WTC11 (cell line): ENCODE results near the gene HTR4. TPM values are rescaled to one million over a fixed set of nuclear protein-coding genes. Genes with fewer than 3 reads are reported as not detected.

Experiments used
- ATAC-seq: fragments of 200-7000 bp; cut with Tn5 transposase; 2 replicates; pipeline ENCODE4 v1.10.0; 2021; ENCODE audit warnings: mild to moderate bottlenecking, moderate library complexity
- CTCF ChIA-PET: fragments of 300-600 bp; sonication (Branson Sonifier 250); formaldehyde crosslinking; loops from one replicate; lab custom pipeline; 2021; ENCODE audit warnings: antibody characterized with exemption; lab: Charles Lee
- POLR2A ChIA-PET: fragments of 350-600 bp; sonication (Branson Sonifier 250); formaldehyde crosslinking; loops from one replicate; lab custom pipeline; 2021; ENCODE audit warnings: antibody characterized with exemption; lab: Charles Lee
- DNase-seq: peaks from one replicate; pipeline ENCODE4 v3.0.0; 2021; ENCODE audit warnings: low spot score
- H3K27ac Mint-ChIP-seq: 2 replicates; pipeline ENCODE4 v1.8.0; 2021; ENCODE audit warnings: mixed read lengths
- H3K27me3 Mint-ChIP-seq: 2 replicates; pipeline ENCODE4 v1.8.0; 2021; ENCODE audit warnings: low read depth, mild to moderate bottlenecking, moderate library complexity, mixed read lengths
- H3K36me3 Mint-ChIP-seq: 2 replicates; pipeline ENCODE4 v1.8.0; 2021; ENCODE audit warnings: mixed read lengths
- H3K4me1 Mint-ChIP-seq: 2 replicates; pipeline ENCODE4 v1.8.0; 2022; ENCODE audit warnings: mixed read lengths
- H3K4me3 Mint-ChIP-seq: 2 replicates; pipeline ENCODE4 v1.8.0; 2021; ENCODE audit warnings: mild to moderate bottlenecking, moderate library complexity, mixed read lengths
- H3K9me3 Mint-ChIP-seq: 2 replicates; pipeline ENCODE4 v1.8.0; 2021; ENCODE audit warnings: mixed read lengths
- FOXP1 ChIP-seq: sonication (generic); formaldehyde crosslinking; IDR thresholded peaks from 2 replicates; pipeline ENCODE4 v1.8.0; 2022; ENCODE audit warnings: missing genetic modification reagents, mild to moderate bottlenecking, moderate library complexity, borderline replicate concordance
- GTF2I ChIP-seq: fragments of 250-450 bp; sonication (Bioruptor Pico); conservative IDR thresholded peaks from 2 replicates; pipeline ENCODE4 v1.4.0; 2021; ENCODE audit warnings: mild to moderate bottlenecking
- MXD4 ChIP-seq: fragments of 250-450 bp; sonication (Bioruptor Pico); IDR thresholded peaks from 2 replicates; pipeline ENCODE4 v1.8.0; 2021; ENCODE audit warnings: mild to moderate bottlenecking, moderate library complexity, borderline replicate concordance
- RORB ChIP-seq: fragments of 250-450 bp; sonication (Bioruptor Pico); IDR thresholded peaks from 2 replicates; pipeline ENCODE4 v1.9.0; 2021; ENCODE audit warnings: mild to moderate bottlenecking
- SMAD3 ChIP-seq: sonication (generic); formaldehyde crosslinking; IDR thresholded peaks from 2 replicates; pipeline ENCODE4 v1.8.0; 2022; ENCODE audit warnings: missing genetic modification reagents, mild to moderate bottlenecking, borderline replicate concordance
- TEAD4 ChIP-seq: sonication (generic); formaldehyde crosslinking; IDR thresholded peaks from 2 replicates; pipeline ENCODE4 v1.8.0; 2022; ENCODE audit warnings: mild to moderate bottlenecking, missing genetic modification reagents
- TP53 ChIP-seq: sonication (generic); formaldehyde crosslinking; IDR thresholded peaks from 2 replicates; pipeline ENCODE4 v1.8.1; 2023; ENCODE audit warnings: mild to moderate bottlenecking, missing genetic modification reagents
- ZNF219 ChIP-seq: sonication (generic); formaldehyde crosslinking; IDR thresholded peaks from 2 replicates; pipeline ENCODE4 v1.8.0; 2023; ENCODE audit warnings: missing genetic modification reagents, mild to moderate bottlenecking, borderline replicate concordance
- total RNA-seq: library from RNA; stranded (reverse); gene quantifications from 3 replicates; pipeline ENCODE4 v1.2.3, GENCODE V29; 2021
- TF ChIP-seq, protein P1 (sequence below): fragments of 250-450 bp; sonication (Bioruptor Pico); IDR thresholded peaks from 2 replicates; pipeline ENCODE4 v1.9.0; 2021; ENCODE audit warnings: mild to moderate bottlenecking
- TF ChIP-seq, protein P2 (sequence below): sonication (generic); formaldehyde crosslinking; IDR thresholded peaks from 2 replicates; pipeline ENCODE4 v1.8.1; 2022; ENCODE audit warnings: low read depth, missing genetic modification reagents, borderline replicate concordance
- TF ChIP-seq, protein P3 (sequence below): fragments of 250-450 bp; sonication (Bioruptor Pico); conservative IDR thresholded peaks from 2 replicates; pipeline ENCODE4 v1.9.0; 2021; ENCODE audit warnings: mild to moderate bottlenecking
- TF ChIP-seq, protein P4 (sequence below): fragments of 250-450 bp; sonication (Bioruptor Pico); IDR thresholded peaks from 2 replicates; pipeline ENCODE4 v1.8.0; 2021; ENCODE audit warnings: mild to moderate bottlenecking
- TF ChIP-seq, protein P5 (sequence below): sonication (generic); formaldehyde crosslinking; conservative IDR thresholded peaks from 2 replicates; pipeline ENCODE4 v1.8.1; 2022; ENCODE audit warnings: mild to moderate bottlenecking, missing genetic modification reagents
- TF ChIP-seq, protein P6 (sequence below): sonication (generic); formaldehyde crosslinking; IDR thresholded peaks from 2 replicates; pipeline ENCODE4 v1.8.1; 2022; ENCODE audit warnings: mild to moderate bottlenecking, moderate library complexity, missing genetic modification reagents
- TF ChIP-seq, protein P7 (sequence below): sonication (generic); formaldehyde crosslinking; IDR thresholded peaks from 2 replicates; pipeline ENCODE4 v1.8.0; 2023; ENCODE audit warnings: mild to moderate bottlenecking, missing genetic modification reagents
- TF ChIP-seq, protein P8 (sequence below): sonication (generic); formaldehyde crosslinking; IDR thresholded peaks from 2 replicates; pipeline ENCODE4 v1.8.0; 2023; ENCODE audit warnings: missing genetic modification reagents
- TF ChIP-seq, protein P9 (sequence below): sonication (generic); formaldehyde crosslinking; IDR thresholded peaks from 2 replicates; pipeline ENCODE4 v1.8.1; 2023; ENCODE audit warnings: mild to moderate bottlenecking, missing genetic modification reagents
- TF ChIP-seq, protein P10 (sequence below): fragments of 250-450 bp; sonication (Bioruptor Pico); IDR thresholded peaks from 2 replicates; pipeline ENCODE4 v1.9.0; 2021; ENCODE audit warnings: mild to moderate bottlenecking
- TF ChIP-seq, protein P11 (sequence below): fragments of 250-450 bp; sonication (Bioruptor Pico); IDR thresholded peaks from 2 replicates; pipeline ENCODE4 v1.9.0; 2021; ENCODE audit warnings: moderate library complexity, mild to moderate bottlenecking, inconsistent platforms, borderline replicate concordance

HTR4 gene
- total RNA-seq, 1 experiment from 2014 or later, result not detected

DNA sequence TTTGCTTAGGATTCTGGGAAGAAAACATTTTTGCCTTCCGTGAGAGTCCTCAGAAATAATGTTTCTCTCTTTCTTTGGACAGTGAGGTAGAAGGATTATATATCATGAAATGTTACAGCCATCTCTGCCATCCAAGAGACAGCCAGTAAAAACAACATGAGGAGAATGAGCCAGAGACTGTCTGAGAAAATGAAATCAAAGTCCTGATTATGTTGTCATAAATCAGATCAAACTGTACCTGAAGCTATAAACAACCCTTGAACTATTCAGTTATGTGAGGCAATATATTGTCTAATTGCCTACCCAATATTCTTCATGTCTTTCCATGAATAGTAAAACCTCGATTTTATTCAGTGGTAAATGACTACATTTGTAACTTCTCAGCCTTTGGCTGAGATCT, 9.2 kb upstream of the HTR4 start:
- no peak overlapping the region for H3K27ac Mint-ChIP-seq
- H3K4me3 Mint-ChIP-seq, result no peak overlapping the region
- H3K36me3 Mint-ChIP-seq, result no peaks in the 10 kb centered on the region
- ChIA-PET POLR2A (no interaction called here), CTCF (interaction anchor here (0.9 to 1.6 kb wide), 2 partner anchors 67 to 372 kb away, joined by 5 to 6 read pairs; no protein-coding TSS in a partner anchor)
- no peaks in the 10 kb centered on the region for H3K9me3 Mint-ChIP-seq
- DNase-seq (no peak), ATAC-seq (no peak)
- peaks cover 5% of the 10 kb centered on the region; the same call in 1 of the 2 replicates for H3K4me1 Mint-ChIP-seq
- no peaks in the 10 kb centered on the region for H3K27me3 Mint-ChIP-seq
- TF ChIP-seq, protein P1, sequence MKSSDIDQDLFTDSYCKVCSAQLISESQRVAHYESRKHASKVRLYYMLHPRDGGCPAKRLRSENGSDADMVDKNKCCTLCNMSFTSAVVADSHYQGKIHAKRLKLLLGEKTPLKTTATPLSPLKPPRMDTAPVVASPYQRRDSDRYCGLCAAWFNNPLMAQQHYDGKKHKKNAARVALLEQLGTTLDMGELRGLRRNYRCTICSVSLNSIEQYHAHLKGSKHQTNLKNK (CRISPR knock-in tag), result no peak
- TF ChIP-seq, protein P2, sequence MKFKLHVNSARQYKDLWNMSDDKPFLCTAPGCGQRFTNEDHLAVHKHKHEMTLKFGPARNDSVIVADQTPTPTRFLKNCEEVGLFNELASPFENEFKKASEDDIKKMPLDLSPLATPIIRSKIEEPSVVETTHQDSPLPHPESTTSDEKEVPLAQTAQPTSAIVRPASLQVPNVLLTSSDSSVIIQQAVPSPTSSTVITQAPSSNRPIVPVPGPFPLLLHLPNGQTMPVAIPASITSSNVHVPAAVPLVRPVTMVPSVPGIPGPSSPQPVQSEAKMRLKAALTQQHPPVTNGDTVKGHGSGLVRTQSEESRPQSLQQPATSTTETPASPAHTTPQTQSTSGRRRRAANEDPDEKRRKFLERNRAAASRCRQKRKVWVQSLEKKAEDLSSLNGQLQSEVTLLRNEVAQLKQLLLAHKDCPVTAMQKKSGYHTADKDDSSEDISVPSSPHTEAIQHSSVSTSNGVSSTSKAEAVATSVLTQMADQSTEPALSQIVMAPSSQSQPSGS (CRISPR knock-in tag), result no peak
- TF ChIP-seq RORB (CRISPR knock-in tag), result no peak
- TF ChIP-seq, all 79 proteins: peak for 0

DNA sequence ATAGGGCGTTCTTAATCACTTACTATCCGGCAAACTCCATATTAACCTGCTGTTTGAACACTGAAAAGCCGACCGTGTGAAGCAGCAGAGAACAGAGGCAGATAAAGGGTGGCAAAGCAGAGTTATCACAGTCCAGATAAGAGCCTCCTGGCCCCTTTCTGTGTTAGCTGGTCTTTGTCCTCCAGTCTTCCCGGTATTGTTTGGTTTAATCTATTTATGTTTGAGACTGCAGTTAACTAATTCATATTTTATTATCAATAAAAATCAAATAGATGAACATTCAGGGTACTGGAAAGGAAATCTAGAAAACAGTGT, 6.0 kb upstream of the HTR4 start:
- Mint-ChIP-seq H3K4me3 (no peak overlapping the region), H3K4me1 (peaks cover 5% of the 10 kb centered on the region; the same call in 1 of the 2 replicates), H3K27me3 (peaks cover 15% of the 10 kb centered on the region), H3K9me3 (no peaks in the 10 kb centered on the region), H3K36me3 (no peaks in the 10 kb centered on the region), H3K27ac (no peak overlapping the region)
- ChIA-PET CTCF (no interaction called here), POLR2A (no interaction called here)
- ATAC-seq, result no peak
- no peak for DNase-seq
- TF ChIP-seq MXD4 (CRISPR knock-in tag) (no peak), SMAD3 (no peak), TP53 (CRISPR knock-in tag) (no peak), GTF2I (no peak), FOXP1 (CRISPR knock-in tag) (no peak), ZNF219 (CRISPR knock-in tag) (no peak), TEAD4 (no peak)
- TF ChIP-seq, protein P3, sequence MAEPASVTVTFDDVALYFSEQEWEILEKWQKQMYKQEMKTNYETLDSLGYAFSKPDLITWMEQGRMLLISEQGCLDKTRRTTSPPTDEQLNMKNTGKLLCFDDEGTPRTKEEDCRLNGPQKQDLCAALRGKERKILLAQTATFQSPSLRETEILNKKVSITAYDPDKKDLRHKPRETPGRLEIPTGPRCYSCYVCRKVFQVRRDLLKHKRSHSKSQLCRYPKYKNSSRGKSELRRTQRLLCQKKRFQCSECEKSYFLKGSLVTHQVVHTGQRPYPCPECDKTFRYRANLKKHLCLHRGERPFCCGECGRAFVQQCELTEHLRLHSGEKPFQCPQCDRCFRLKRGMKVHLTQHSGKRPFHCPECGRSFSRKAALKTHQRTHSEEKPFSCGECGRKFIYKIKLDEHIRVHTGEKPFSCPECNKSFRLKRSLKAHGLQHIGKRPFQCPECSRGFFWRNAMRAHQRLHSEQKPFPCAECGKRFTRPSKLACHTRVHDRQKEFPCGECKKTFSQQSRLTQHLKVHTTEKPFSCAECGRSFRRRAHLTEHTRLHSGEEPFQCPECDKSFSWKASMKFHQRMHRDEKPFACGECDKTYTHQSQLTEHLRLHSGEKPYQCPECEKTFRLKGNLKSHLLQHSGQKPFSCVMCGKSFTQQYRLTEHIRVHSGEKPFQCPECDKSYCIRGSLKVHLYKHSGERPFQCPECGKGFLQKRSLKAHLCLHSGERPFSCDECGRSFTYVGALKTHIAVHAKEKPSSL (CRISPR knock-in tag), result no peak
- TF ChIP-seq, protein P4, sequence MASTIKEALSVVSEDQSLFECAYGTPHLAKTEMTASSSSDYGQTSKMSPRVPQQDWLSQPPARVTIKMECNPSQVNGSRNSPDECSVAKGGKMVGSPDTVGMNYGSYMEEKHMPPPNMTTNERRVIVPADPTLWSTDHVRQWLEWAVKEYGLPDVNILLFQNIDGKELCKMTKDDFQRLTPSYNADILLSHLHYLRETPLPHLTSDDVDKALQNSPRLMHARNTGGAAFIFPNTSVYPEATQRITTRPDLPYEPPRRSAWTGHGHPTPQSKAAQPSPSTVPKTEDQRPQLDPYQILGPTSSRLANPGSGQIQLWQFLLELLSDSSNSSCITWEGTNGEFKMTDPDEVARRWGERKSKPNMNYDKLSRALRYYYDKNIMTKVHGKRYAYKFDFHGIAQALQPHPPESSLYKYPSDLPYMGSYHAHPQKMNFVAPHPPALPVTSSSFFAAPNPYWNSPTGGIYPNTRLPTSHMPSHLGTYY (CRISPR knock-in tag), result no peak
- TF ChIP-seq, protein P5, sequence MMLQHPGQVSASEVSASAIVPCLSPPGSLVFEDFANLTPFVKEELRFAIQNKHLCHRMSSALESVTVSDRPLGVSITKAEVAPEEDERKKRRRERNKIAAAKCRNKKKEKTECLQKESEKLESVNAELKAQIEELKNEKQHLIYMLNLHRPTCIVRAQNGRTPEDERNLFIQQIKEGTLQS (CRISPR knock-in tag), result no peak
- TF ChIP-seq, protein P6, sequence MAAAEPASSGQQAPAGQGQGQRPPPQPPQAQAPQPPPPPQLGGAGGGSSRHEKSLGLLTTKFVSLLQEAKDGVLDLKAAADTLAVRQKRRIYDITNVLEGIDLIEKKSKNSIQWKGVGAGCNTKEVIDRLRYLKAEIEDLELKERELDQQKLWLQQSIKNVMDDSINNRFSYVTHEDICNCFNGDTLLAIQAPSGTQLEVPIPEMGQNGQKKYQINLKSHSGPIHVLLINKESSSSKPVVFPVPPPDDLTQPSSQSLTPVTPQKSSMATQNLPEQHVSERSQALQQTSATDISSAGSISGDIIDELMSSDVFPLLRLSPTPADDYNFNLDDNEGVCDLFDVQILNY (CRISPR knock-in tag), result no peak
- TF ChIP-seq, protein P7, sequence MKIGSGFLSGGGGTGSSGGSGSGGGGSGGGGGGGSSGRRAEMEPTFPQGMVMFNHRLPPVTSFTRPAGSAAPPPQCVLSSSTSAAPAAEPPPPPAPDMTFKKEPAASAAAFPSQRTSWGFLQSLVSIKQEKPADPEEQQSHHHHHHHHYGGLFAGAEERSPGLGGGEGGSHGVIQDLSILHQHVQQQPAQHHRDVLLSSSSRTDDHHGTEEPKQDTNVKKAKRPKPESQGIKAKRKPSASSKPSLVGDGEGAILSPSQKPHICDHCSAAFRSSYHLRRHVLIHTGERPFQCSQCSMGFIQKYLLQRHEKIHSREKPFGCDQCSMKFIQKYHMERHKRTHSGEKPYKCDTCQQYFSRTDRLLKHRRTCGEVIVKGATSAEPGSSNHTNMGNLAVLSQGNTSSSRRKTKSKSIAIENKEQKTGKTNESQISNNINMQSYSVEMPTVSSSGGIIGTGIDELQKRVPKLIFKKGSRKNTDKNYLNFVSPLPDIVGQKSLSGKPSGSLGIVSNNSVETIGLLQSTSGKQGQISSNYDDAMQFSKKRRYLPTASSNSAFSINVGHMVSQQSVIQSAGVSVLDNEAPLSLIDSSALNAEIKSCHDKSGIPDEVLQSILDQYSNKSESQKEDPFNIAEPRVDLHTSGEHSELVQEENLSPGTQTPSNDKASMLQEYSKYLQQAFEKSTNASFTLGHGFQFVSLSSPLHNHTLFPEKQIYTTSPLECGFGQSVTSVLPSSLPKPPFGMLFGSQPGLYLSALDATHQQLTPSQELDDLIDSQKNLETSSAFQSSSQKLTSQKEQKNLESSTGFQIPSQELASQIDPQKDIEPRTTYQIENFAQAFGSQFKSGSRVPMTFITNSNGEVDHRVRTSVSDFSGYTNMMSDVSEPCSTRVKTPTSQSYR (CRISPR knock-in tag), result no peak
- TF ChIP-seq, protein P8, sequence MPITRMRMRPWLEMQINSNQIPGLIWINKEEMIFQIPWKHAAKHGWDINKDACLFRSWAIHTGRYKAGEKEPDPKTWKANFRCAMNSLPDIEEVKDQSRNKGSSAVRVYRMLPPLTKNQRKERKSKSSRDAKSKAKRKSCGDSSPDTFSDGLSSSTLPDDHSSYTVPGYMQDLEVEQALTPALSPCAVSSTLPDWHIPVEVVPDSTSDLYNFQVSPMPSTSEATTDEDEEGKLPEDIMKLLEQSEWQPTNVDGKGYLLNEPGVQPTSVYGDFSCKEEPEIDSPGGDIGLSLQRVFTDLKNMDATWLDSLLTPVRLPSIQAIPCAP (CRISPR knock-in tag), result no peak
- TF ChIP-seq, protein P9, sequence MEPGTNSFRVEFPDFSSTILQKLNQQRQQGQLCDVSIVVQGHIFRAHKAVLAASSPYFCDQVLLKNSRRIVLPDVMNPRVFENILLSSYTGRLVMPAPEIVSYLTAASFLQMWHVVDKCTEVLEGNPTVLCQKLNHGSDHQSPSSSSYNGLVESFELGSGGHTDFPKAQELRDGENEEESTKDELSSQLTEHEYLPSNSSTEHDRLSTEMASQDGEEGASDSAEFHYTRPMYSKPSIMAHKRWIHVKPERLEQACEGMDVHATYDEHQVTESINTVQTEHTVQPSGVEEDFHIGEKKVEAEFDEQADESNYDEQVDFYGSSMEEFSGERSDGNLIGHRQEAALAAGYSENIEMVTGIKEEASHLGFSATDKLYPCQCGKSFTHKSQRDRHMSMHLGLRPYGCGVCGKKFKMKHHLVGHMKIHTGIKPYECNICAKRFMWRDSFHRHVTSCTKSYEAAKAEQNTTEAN (CRISPR knock-in tag), result no peak
- TF ChIP-seq, protein P10, sequence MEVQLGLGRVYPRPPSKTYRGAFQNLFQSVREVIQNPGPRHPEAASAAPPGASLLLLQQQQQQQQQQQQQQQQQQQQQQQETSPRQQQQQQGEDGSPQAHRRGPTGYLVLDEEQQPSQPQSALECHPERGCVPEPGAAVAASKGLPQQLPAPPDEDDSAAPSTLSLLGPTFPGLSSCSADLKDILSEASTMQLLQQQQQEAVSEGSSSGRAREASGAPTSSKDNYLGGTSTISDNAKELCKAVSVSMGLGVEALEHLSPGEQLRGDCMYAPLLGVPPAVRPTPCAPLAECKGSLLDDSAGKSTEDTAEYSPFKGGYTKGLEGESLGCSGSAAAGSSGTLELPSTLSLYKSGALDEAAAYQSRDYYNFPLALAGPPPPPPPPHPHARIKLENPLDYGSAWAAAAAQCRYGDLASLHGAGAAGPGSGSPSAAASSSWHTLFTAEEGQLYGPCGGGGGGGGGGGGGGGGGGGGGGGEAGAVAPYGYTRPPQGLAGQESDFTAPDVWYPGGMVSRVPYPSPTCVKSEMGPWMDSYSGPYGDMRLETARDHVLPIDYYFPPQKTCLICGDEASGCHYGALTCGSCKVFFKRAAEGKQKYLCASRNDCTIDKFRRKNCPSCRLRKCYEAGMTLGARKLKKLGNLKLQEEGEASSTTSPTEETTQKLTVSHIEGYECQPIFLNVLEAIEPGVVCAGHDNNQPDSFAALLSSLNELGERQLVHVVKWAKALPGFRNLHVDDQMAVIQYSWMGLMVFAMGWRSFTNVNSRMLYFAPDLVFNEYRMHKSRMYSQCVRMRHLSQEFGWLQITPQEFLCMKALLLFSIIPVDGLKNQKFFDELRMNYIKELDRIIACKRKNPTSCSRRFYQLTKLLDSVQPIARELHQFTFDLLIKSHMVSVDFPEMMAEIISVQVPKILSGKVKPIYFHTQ (CRISPR knock-in tag), result no peak
- TF ChIP-seq, protein P11, sequence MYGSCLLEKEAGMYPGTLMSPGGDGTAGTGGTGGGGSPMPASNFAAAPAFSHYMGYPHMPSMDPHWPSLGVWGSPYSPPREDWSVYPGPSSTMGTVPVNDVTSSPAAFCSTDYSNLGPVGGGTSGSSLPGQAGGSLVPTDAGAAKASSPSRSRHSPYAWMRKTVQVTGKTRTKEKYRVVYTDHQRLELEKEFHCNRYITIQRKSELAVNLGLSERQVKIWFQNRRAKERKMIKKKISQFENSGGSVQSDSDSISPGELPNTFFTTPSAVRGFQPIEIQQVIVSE (CRISPR knock-in tag), result no peak
